DOHH2 (cell line): Measurements from ENCODE around the gene NR4A3.

Experiments used
- H3F3A ChIP-seq: fragments of 200-600 bp; sonication (generic), shearing (Covaris generic); 2 replicates; pipeline ENCODE4 v1.6.0; 2016; ENCODE audit warnings: antibody characterized with exemption, mild to moderate bottlenecking; ENCODE audit not compliant: control insufficient read depth, insufficient read depth
- H3K27ac ChIP-seq: fragments of 200-600 bp; sonication (generic); 2 replicates; pipeline ENCODE4 v1.5.1; 2014; ENCODE audit warnings: low read depth, mild to moderate bottlenecking, low read length, moderate library complexity
- H3K27me3 ChIP-seq: fragments of 200-600 bp; sonication (generic); 2 replicates; pipeline ENCODE4 v1.6.1; 2014; ENCODE audit warnings: mild to moderate bottlenecking, low read length, mixed read lengths; ENCODE audit not compliant: control insufficient read depth
- H3K36me3 ChIP-seq: fragments of 200-600 bp; sonication (generic); 2 replicates; pipeline ENCODE4 v1.6.1; 2014; ENCODE audit warnings: mild to moderate bottlenecking, low read length, moderate library complexity, mixed read lengths; ENCODE audit not compliant: control insufficient read depth
- H3K4me1 ChIP-seq: fragments of 200-600 bp; sonication (generic); 2 replicates; pipeline ENCODE4 v1.6.1; 2014; ENCODE audit warnings: mild to moderate bottlenecking, low read length, mixed read lengths; ENCODE audit not compliant: control insufficient read depth
- H3K4me2 ChIP-seq: fragments of 200-600 bp; sonication (generic); 2 replicates; pipeline ENCODE4 v1.6.0; 2014; ENCODE audit warnings: mild to moderate bottlenecking, low read length, moderate library complexity
- H3K4me3 ChIP-seq: fragments of 200-600 bp; sonication (generic); 2 replicates; pipeline ENCODE4 v1.5.1; 2014; ENCODE audit warnings: mild to moderate bottlenecking, low read length, mixed read lengths
- H3K79me2 ChIP-seq: fragments of 200-600 bp; sonication (generic); 2 replicates; pipeline ENCODE4 v1.6.1; 2014; ENCODE audit warnings: mild to moderate bottlenecking, low read length, mixed read lengths; ENCODE audit not compliant: control insufficient read depth
- H3K9me2 ChIP-seq: fragments of 200-600 bp; sonication (generic); replicated peaks from 2 replicates; pipeline ENCODE4 v1.6.1; 2014; ENCODE audit warnings: mild to moderate bottlenecking, low read length, mixed read lengths; ENCODE audit not compliant: control insufficient read depth
- H3K9me3 ChIP-seq: fragments of 200-600 bp; sonication (generic); 2 replicates; pipeline ENCODE4 v1.6.1; 2014; ENCODE audit warnings: antibody characterized with exemption, low read length, mixed read lengths; ENCODE audit not compliant: control insufficient read depth, insufficient read depth
- H4K20me1 ChIP-seq: fragments of 200-600 bp; sonication (generic); 2 replicates; pipeline ENCODE4 v1.6.0; 2014; ENCODE audit warnings: low read depth, mild to moderate bottlenecking, antibody characterized with exemption, low read length, moderate library complexity; ENCODE audit not compliant: control insufficient read depth, insufficient read depth
- EZH2phosphoT487 ChIP-seq: fragments of 200-600 bp; sonication (generic); IDR thresholded peaks from 2 replicates; pipeline ENCODE4 v1.6.1; 2017; ENCODE audit warnings: borderline replicate concordance, mild to moderate bottlenecking, antibody characterized with exemption, low read length, moderate library complexity, mixed read lengths
- TF ChIP-seq, protein P1 (sequence below): fragments of 200-600 bp; sonication (generic); IDR thresholded peaks from one replicate; pipeline ENCODE4 v1.5.1; 2014; ENCODE audit warnings: antibody characterized with exemption, mild to moderate bottlenecking, low read depth, low read length; ENCODE audit not compliant: poor library complexity, severe bottlenecking

NR4A3 gene

DNA sequence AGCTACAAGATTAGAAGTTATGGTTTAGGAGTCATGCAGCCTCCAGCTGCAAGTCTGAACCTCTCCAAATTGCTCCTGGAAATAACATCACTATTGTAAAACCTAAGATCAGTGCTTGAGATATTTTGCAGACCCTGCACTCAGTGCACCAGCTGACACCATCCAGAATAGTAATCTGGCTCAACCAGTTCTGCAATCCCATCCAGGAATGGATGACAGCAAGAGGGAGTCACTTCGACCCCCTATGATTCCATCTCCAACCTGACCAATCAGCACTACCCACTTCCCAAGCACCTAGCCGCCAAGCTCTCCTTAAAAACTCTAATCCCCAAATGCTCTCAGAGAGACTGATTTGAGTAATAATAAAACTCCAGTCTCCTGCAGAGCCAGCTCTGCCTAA is 37.9 kb upstream of the NR4A3 start:
- Histone ChIP-seq H3K79me2 (no peaks in the 10 kb centered on the region), H3K9me2 (no peaks in the 10 kb centered on the region), H3K4me1 (no peaks in the 10 kb centered on the region), H3F3A (no peaks in the 10 kb centered on the region), H4K20me1 (no peaks in the 10 kb centered on the region), H3K27me3 (peaks cover 11% of the 10 kb centered on the region), H3K4me3 (no peak overlapping the region), H3K9me3 (no peaks in the 10 kb centered on the region), H3K27ac (no peak overlapping the region), H3K36me3 (no peaks in the 10 kb centered on the region), H3K4me2 (no peak overlapping the region)
- TF ChIP-seq EZH2phosphoT487 = no peak
- TF ChIP-seq, protein P1, sequence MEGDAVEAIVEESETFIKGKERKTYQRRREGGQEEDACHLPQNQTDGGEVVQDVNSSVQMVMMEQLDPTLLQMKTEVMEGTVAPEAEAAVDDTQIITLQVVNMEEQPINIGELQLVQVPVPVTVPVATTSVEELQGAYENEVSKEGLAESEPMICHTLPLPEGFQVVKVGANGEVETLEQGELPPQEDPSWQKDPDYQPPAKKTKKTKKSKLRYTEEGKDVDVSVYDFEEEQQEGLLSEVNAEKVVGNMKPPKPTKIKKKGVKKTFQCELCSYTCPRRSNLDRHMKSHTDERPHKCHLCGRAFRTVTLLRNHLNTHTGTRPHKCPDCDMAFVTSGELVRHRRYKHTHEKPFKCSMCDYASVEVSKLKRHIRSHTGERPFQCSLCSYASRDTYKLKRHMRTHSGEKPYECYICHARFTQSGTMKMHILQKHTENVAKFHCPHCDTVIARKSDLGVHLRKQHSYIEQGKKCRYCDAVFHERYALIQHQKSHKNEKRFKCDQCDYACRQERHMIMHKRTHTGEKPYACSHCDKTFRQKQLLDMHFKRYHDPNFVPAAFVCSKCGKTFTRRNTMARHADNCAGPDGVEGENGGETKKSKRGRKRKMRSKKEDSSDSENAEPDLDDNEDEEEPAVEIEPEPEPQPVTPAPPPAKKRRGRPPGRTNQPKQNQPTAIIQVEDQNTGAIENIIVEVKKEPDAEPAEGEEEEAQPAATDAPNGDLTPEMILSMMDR = no peak

DNA sequence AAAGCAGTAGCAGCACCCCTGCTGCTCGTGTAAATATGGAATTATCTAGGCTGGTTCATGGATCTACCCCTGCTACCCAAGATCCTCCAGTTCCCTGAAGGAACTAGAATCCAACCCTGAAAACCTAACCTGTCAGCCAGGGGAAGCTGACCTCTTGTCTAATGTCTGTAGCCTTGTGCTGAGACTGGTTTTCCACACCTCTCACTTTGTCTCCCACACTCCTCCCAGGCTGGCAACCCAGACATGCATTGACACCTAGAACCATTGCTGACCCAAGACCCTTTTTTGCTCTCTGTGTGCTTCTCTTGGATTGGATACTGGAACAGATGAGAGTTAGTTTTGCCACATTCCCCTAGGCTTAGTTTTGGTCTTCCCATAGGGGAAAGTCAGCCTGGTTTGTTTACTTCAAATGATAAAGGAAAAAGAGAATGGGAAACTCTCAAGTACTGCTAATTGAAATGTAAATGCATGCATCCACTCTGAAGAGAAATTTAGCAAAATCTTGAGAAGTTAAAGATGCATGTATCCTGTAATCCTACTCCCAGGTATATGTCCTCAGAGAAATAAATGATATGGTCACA is 36.6 kb upstream of the NR4A3 start:
- H3K4me2 ChIP-seq = no peak overlapping the region
- H3K79me2 ChIP-seq = no peaks in the 10 kb centered on the region
- H3K9me3 ChIP-seq = no peaks in the 10 kb centered on the region
- H3K4me1 ChIP-seq = no peaks in the 10 kb centered on the region
- peaks cover 11% of the 10 kb centered on the region for H3K27me3 ChIP-seq
- no peaks in the 10 kb centered on the region for H4K20me1 ChIP-seq
- no peak overlapping the region for H3K27ac ChIP-seq
- TF ChIP-seq EZH2phosphoT487 = no peak
- TF ChIP-seq, protein P1 = no peak
- H3K4me3 ChIP-seq = no peak overlapping the region
- no peaks in the 10 kb centered on the region for H3F3A ChIP-seq
- H3K9me2 ChIP-seq = no peaks in the 10 kb centered on the region
- H3K36me3 ChIP-seq = no peaks in the 10 kb centered on the region

DNA sequence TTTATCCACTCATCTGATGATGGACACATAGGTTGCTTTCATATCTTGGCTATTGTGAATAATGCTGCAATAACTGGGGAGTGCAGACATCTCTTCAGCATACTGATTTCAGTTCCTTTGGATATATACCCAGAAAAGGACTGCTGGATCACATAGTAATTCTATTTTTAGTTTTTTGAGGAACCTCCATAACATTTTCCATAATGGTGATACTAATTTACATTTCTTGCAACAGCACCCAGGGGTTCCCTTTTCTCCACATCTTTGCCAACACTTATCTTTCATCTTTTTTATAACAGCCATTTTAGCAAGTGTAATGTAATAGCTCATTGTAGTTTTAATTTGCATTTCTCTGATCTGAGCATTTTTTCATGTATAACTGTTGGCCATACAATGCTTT is 34.1 kb upstream of the NR4A3 start:
- Histone ChIP-seq H3K4me3 (no peak overlapping the region), H4K20me1 (no peaks in the 10 kb centered on the region), H3F3A (no peaks in the 10 kb centered on the region), H3K79me2 (no peaks in the 10 kb centered on the region), H3K9me3 (no peaks in the 10 kb centered on the region), H3K4me1 (no peaks in the 10 kb centered on the region), H3K27me3 (peaks cover 11% of the 10 kb centered on the region), H3K9me2 (no peaks in the 10 kb centered on the region), H3K27ac (no peak overlapping the region), H3K4me2 (no peak overlapping the region), H3K36me3 (no peaks in the 10 kb centered on the region)
- TF ChIP-seq, protein P1 = no peak
- no peak for TF ChIP-seq EZH2phosphoT487
